GM19351 (cell line): ENCODE measurements around the gene ASB6.

Experiments
- ATAC-seq: cut with Tn5 transposase; IDR thresholded peaks from one replicate; pipeline ENCODE4 v1.9.1; 2021; ENCODE audit warnings: mild to moderate bottlenecking, moderate library complexity; ENCODE audit not compliant: unreplicated experiment

The ASB6 gene

DNA sequence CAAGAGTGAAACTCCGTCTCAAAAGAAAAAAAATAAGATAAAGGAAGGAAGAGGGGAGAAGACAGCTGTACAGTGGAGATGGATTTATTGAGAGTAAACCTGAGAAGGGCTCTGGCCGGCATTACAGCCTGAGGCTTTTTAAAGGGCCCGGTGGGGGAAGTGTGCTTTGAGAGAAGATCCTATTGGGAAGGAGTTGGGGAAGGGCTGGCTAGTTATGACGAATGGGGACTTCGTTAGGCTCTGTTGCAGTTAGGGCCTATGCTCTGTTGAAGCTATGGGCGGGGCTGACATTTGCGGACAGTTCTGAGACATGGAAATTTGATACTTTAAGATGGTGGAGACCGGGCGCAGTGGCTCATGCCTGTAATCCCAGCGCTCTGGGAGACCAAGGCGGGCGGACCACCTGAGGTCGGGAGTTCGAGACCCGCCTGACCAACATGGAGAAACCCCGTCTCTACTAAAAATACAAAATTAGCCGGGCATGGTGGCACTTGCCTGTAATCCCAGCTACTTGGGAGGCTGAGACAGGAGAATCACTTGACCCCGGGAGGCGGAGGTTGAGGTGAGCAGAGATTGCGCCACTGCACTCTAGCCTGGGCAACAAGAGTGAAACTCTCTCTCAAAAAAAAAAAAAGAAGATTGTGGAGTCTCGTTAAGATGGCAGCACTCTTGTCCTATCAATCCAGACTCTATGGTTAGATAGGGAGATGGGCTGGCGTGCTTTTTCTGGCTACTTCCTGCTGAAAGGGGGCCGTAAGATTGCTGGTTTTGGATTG lies 54.3 kb downstream of the ASB6 start:
- ATAC-seq = no peak

DNA sequence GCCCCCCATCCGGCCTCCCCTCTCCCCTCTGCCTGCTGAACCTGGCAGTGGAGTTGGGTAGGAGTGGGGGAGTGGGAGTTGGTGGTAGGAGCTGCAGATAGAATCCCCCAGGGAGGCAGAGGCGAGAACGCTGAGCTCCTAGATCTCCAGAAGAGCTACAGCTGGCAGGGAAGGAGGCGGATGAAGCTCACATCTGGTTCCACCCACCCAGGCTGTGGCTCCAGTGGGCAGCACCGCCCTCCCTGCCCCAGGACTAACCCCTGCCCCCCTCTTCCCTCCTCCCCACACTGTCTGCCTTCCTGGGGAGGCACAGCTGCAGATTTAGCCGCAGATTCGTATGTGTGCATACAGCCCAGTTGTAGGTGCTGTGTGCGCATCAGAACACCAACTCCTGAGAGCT lies 55.3 kb downstream of the ASB6 start:
- ATAC-seq = no peak

DNA sequence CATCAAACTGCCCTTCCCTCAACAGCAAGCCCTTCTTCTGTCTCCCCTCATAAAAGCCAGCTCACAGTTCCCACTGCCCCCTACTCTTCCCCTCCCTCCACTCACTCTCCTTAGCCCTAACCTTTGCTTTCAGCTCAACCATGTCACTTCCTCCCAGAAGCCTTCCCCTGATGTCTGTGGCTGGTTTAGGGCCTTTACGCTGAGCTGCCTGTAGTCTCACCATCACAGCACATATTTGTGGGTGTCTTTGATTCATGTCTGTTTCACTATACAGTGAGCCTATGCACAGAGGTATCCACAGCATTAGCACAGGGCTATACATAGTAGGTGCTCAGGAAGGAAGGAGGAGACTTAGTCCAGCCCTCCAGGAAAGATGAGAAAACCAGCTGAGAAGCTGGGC lies 55.7 kb downstream of the ASB6 start:
- ATAC-seq = no peak

DNA sequence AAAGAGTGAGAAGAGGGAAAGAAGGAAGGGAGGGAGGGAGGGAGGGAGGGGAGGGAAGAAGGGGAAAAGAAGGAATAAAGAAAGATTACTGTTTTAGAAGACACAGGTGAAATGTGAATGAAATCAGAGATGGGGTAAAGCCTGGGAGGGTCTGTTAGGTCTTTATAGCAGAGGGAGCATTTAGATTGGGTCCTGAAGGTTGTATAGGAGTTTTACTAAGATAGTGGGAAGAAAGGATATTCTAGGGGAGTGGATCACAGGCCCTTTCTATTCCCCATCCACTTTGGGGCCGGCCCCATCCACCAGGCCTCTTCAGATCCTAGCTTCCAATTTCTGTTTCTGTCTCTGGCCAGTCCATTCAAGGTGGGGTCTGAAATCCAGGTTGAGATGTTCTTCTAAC lies 56.6 kb downstream of the ASB6 start:
- no peak for ATAC-seq
